CD4-positive, alpha-beta T cell treated with Interleukin-21 for 1 hour (primary cell): ENCODE measurements around the gene DNAH6.
"Not testable (repeated sequence)": the region's sequence is repeated elsewhere in the genome, so short reads cannot be mapped to it uniquely, and the experiment has no call there.

Experiments used
- DNase-seq: peaks from one replicate; pipeline ENCODE4 v3.0.0-alpha.2; 2020

DNAH6 gene

DNA sequence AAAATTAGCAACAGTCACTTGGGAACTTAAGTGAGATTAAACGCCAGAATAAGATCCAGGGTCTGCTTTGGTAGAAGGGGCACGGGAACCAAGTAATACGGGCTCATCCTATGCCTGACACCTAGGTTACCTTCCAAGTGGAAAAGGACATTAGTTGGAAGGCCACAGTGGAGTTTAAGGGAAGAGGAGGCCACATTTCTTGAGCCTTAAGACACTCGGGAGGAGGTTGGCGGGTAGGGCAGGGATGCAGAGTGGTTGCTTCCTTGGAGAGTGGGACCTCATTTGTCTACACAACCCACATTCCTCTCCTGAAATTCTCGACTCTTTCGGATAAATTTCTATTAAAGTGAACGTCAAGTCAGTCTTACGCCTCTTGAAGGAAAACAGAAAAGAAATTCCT lies 510 bp upstream of the DNAH6 start:
- DNase-seq = no peak

DNA sequence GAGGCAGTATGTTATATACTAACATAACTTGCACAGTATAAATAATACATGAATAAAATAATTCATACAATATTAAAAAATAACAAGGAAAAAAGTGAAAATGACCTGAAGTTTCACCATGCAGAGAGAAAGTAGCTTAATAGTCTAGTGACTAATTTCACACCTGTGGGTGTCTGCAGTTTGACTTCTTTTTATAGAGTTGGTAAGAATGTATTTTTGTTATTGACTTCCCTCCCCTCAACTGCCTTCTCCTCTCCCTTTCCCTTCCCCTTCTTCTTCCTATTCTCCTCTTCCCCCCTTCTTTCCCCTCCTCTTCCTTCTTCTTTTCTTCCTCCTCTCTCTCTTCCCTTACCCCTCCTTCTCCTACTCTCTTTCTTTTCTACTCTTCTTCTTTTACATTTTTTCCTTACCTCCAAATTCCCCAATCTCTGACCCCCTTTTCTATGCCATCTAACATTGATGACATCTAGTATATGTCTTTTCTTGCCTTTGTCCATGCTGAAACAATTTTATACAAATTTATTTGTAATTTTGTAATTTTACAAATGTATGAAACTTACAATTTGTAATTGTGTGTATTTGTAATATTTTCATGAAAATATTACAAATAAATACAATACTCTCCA lies 3.1 kb downstream of the DNAH6 start:
- DNase-seq = no peak

DNA sequence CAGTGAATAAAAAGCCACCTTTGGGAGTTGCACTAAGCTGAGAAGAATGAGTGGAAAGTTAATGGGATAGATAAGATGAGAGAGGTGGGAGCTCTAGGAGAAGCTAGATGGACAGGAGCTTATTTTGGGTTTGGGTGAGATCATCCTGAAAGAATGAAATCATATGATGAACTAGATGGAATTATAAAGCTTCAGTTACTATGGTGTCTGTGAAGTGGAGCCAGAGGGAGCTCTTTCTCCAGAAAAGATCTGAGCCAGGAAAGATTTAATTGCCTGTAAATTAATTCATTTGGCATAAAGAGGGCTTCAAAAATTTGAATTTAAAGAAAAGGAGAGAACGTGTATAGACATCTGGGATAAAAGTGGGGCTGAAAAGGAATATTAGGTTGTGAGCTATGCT lies 10.3 kb downstream of the DNAH6 start:
- peak; percentile 23 for DNase-seq

DNA sequence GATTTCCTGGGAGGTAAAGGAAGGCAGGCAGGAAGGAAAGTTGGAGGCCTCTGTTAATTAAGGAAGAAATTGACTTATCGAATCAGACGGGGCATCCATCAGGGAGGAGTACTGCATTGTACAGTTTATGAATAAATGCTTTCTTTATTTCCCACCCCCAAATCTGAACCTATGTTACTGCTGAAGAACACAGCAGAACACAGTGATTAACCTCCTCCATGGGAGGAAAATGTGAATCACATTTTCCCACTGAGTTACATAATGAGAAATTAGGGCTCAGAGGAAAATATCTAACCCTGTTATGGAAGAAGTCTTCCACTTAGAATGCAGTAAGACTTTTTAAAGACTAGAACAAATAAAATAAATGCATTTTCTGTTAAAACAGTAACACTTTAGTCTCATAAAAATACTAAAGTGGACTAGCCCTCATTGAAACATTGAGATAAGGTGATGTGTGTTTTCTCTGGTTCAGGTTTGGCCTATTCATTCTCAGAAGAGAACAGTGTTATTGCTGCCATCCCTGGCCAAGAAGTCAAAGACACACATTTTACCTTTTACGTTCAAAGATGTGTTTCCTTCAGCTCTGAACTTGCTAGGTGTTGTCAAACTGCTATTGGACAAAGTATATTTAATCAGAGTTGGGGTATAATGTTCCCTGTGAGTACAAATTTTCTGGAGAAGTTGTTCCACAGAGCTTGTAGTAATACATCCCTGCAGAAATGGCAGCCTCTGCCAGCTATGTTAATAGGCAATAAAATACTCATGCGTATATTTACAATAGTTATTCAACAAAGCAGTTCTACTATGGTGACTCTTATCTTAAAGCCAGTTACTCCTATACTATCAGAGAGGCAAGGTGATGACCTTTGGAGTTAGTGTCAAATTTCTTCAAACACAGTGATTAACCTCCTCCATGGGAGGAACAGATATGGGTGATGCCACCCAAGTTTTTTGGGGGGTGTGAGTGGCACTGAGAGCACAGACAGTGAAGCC lies 11.1 kb downstream of the DNAH6 start:
- DNase-seq = no peak

DNA sequence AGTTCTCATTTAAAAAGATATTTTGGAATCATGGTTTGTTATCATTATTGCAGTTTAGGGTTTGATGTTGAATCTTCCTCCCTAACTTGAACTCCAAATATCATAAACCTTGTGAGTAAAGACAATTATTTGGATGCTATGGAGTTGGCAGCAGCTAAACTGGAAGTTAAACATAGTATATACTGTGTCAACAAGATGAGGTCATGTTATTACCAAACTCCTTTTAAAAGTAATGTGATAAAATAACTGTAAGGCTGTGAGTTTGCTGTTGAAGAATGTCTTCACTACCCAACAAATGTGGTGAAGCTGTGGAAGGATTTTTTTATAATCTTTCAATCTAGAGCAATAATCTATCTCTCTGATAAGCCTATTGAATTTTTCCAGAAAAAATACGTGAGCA lies 16.0 kb downstream of the DNAH6 start:
- no peak for DNase-seq

DNA sequence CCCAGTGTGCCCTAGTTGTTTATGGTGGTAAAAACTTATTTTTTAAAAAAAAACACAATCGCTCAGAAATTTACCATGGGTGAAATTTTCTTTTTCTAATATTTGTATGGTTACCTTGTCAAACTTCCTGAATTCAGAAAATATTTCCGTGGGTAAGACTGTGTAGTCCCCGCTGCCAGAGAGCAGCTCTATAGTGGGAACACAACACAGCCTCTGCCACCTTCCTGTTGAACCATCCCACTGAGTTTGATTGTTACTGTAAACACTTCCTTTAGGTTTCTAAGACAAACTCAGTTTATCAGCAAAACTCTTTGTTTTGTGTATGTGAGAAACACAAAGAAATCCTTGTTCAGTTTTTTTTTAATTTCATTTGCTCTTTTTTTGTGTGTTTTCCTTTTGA lies 17.9 kb downstream of the DNAH6 start:
- no peak for DNase-seq

DNA sequence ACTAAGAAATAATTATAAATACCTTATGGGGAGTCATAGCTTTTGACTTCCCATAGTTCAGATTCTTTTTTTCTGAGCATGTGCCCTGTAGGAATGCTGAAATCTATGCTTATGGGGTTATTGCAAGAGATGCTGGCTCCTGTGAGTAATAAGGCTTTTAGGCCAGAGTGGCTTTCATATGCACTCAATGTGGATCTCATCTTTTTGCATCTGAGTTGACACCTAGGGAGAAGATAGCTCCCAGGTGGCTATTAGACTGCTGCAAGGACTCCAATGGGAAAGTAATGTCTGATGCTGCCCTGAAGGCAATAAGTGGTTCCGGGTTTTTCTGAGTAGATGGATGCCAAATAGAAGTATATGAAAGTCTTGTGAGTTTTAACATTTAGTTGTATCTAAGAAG lies 21.0 kb downstream of the DNAH6 start:
- no peak for DNase-seq

DNA sequence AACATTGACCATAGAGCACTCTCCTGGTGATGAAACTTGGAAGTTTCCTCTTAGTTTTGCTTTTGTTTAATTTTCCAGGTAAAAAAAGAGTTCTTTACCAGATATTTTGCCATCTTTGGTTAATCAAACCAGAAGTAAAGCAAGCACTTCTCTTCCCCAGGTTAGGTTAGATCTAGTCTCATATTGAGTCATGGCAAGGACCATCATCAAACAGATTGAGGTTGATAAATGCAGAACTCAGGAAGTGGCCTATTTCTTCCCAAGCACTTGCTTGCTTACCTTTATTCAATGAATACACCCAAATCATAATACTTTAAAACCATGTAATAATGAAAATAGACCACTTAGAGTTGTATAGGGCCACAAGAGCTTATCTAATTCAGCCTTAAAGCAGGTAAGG lies 23.4 kb downstream of the DNAH6 start:
- peak; percentile 33 for DNase-seq

DNA sequence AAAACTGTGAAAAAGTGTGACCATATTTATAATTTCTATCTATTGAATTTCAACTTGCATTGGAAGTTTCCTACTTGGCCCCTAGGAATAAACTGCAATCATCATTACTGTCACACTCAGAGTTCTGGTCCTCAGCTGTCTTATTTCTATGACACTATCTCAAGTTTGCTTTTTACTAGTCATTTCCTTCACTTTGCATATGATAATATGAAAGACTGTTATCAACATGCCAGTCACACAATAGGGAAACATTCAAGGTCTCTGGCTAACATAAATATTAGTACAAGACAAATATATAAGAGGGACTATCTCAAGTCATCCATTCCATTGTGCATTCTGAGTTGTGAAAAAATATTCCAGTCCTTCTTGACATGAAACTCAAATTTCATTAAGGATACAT lies 28.7 kb downstream of the DNAH6 start:
- no peak for DNase-seq

DNA sequence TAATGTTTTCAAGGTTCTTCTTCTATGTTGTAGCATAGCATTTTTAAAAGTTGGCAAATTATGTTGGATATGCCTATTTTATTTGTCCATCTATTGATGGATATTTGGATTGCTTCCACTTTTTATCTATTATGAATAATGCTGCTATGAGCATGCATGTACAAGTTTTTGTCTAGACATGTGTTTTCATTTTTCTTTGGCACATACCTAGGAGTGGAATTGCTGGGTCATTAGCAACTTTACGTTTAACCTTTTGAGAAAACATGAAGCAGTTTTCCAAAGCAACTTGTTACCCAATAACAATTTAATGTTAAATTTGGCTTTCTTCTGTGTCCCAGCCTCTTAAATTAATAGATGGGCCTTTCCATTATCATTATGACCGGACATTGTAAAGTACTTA lies 30.3 kb downstream of the DNAH6 start:
- DNase-seq = no peak

DNA sequence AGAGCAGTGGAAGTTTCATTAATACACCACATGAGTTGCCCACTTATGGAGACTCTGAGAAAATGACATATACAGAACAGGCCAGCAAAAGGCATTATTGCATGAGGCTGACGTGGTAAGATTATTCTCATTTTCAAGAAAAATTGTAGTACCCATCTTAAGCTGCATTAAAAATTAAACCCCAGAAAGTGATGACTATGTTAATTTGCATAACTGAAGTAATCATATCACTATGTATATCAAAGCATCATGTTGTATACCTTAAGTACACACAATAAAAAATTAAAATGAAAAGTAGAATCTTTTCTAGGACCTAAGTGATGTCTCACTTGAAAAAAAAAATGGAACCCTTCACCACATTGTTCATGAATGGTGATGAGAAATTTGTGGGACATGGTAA lies 32.0 kb downstream of the DNAH6 start:
- DNase-seq = no peak

DNA sequence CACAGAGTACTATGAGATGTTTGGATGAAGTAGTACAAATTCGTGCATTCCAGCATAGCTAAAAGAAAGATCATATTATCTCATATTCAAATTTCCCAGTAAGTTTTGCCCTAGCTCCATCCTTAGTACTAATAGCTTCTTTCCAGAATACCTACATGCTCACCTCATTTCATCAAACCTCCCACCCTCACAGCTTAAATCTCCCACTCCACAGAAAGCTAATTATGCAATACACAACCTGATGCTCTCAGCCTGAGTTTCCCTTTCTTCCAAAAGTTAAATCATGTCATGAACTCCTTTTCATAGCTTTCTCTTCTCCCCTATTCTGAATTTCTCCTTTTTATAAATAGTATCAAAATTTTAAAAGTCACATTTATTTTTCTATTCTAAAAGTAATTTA lies 34.6 kb downstream of the DNAH6 start:
- DNase-seq = no peak

DNA sequence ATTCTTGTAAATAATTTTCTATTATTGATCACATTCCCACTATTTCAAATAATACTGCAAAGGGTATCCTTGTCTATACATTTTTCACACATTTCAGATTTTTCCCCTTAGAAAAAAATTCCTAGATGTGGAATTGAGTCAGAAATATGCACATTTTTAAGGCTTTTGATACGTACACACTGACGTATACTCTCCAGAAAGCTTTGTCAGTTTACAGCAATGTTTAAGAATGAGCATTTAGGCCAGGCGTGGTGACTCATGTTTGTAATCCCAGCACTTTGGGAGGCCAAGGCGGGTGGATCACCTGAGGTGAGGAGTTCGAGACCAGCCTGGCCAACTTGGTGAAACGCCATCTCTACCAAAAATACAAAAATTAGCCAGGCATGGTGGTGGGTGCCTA lies 35.2 kb downstream of the DNAH6 start:
- DNase-seq = not testable (repeated sequence)

DNA sequence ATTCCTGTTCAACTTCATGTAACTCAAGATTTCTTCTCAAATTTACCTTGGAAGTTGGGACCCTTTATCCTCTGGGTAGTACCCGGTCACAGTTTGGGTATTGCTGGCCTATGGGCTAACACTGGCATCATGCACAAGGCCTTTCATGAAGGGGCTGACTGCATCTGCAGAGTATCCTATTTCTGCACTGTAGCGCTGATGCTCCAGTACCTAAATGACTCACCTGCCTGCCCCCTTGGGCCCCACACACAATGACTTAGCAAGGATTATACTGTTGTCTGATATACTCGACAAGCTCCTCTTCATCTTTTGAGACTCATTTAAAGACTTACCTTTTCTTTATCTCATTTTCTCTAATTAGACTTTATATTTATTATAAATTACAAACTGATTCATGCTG lies 39.9 kb downstream of the DNAH6 start:
- DNase-seq = no peak

DNA sequence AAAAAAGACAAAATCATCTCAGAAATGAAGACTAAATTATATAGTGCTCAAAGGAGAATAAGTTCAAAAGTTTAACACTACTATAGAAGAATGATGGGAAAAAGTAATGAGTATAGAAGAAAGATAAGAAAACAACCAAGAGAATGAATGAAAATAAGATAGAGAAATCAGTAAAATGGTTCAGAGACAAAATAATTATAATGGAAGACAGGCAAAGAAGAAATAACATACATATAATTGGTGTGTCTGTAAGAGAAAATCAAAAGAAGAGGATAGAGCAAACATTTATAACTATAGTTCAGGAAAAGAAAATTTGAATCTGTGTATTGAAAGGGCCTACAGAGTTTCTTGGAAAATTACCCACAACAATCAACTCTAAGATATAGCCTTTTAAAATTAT lies 43.5 kb downstream of the DNAH6 start:
- no peak for DNase-seq

DNA sequence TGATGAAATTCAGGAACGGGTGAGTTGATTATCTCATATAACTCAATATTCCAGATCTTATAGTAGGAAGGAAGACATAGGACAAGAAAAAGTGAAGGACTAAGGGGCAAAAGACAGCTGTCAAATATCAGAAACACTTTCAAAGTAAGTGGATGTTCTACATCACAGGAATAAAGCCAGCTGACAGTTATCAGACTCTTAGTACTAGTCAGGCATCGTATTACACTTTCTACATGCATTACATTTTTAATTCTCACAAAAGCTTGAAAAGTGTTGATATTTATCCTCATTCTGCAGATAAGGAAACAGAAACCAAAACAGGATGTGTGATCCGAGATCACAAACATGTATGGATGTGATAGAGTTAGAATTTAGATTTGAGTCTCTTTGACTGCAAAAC lies 63.4 kb downstream of the DNAH6 start:
- no peak for DNase-seq

DNA sequence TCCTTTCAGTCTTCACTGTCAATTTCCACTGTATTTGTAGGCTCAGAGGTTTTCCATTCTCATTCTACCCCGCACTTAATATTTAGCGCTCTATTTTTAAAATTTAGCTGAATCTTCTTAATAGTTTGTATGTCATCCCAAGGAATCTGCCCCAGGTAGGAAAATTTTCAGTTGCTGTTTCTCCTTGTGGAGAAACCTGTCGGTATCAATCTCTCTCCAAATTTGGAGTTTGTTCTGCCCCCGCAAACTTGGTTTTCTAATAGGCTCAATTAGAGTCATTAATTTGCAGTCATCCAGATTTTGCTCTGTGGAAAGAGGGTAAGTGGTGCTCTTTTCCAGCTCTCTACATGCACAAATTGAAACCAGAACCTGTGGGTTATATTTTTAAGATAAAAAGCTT lies 87.6 kb downstream of the DNAH6 start:
- no peak for DNase-seq

DNA sequence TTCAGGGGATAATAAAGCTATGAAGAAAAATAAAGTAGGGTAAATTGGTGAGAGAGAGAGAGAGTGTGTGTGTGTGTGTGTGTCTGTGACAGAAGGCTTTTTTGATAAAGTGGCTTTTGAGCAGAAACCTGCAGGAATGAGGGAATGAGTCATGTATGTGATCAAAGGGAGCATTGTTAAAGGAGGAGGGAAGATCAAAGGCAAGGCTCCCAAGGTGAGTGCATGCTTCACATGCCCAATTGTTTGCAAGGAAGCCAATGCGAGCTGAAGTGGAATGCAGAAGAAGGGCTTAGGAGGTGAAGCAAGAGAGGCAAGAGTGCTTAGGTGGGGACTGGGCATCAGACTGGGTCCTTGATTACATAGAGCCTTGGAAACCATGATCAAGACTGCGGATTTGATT lies 96.8 kb downstream of the DNAH6 start:
- DNase-seq = no peak

DNA sequence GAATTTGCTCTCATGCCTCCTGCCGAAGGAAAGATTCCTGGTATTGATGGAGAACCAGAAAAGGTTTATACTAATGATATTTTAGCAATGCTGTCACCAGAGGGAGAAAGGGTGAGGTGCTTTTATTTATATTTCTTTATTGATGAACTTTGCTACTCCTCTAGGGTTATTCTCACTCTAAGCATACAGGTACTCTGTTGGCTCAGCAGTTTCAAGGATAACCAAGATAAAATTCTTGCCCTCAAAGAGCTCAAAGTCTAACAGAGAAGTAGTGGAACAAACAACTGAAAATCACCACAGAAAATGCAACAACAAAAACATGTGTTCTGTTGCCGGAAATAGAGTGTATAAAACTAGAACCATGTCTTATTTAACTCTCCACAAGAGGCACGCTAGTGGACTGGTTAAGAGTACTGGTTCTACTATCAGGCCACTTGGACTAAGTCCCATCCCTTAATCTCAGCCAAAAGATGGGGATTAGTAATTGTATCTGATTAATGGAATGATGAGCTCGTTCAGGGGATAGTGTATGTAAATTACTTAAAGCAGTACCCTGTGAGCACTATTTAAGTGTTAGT lies 103.6 kb downstream of the DNAH6 start:
- DNase-seq = no peak

DNA sequence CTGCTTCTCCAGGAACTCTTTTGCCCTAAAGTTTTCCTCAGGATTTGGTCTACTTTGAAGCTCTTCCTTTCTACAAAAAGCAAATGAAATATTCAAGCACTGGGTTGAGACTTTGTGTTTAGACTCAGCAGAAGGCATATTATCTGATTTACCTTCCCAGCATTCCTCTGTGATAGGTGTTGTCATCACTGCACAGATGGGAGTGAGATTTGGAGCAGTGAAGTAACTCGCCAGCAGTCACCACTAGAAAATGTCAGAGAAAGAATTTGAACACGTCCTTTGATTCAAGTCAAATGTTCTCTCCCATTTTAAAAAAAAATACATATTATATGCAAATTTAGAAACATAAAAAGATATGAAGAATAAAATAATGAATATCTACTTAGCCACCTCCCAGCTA lies 112.2 kb downstream of the DNAH6 start:
- DNase-seq = no peak

DNA sequence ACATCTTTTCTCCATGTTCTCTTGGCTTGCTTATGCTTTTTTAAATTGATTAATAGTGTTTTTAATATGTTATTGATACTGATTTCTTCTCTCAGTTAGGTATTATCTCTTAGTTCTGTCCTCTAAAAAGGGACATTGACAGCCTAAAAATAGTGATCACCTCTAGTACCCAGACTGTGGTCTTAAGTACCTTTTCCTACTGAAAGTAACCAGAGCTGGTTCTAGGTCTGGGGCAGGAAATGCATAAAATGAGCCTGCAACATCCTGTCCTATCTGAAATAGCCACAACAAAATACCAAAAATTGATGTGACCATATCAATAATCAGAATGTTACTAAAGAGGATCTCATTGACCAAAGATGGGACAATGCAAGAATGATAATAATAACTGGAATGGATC lies 113.3 kb downstream of the DNAH6 start:
- no peak for DNase-seq

DNA sequence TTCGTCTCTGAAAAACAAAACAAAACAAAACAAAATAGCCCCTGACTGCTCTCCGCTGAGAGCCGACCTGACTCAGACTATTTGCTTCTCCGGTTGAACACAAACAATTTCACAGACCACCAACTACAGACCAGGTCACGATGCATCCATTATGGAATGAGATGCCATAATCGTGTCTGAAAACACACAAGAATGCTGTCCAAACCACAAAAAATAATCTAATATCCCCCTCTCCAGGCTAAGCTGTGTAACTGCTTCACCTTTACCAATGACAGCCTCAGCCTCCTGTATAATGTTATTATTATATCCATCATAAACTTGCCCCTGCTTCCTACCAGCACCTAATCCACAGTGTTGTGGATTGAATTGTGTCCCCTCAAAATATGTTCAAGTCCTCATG lies 114.7 kb downstream of the DNAH6 start:
- peak; percentile 62 for DNase-seq

DNA sequence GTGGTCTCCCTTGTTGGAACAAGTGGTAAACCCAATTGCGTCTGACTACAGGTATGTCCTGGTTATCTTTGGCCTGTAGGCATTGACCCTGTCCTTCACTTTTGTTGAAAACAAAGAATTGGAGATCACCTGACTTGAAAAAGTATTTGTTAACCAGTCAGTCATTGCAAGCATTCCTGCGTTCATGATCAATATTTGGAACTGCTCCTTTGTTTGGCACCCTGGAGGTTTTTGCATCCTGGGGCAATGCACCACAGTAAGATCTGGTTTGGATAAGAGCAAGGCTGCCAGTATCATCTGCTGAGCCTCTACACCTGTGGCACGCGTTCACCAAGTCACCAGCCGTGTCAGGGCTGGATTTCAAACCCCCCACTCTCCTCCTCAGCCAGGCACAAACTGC lies 115.7 kb downstream of the DNAH6 start:
- no peak for DNase-seq
